OCI-LY7 (cell line): Measurements from ENCODE around the gene FLNB. TPM values are rescaled to one million over a fixed set of nuclear protein-coding genes. Genes with fewer than 3 reads are reported as not detected.

Source experiments
- BruUV-seq: library from RNA; stranded (reverse); fragments of 400-500 nt; replicated peaks from 2 replicates; lab custom pipeline; 2021; lab: Mats Ljungman, UMichigan
- CTCF ChIA-PET: fragments of 300-600 bp; sonication (Branson Sonifier 250); formaldehyde crosslinking; loops from one replicate; lab custom pipeline; 2022; ENCODE audit warnings: antibody characterized with exemption; ENCODE audit not compliant: unreplicated experiment; lab: Charles Lee
- POLR2A ChIA-PET: fragments of 300-600 bp; sonication (Branson Sonifier 250); formaldehyde crosslinking; loops from one replicate; lab custom pipeline; 2022; ENCODE audit warnings: antibody characterized with exemption; lab: Charles Lee
- DNase-seq: peaks from one replicate; pipeline ENCODE4 v3.0.0-alpha.2; 2015; ENCODE audit warnings: low spot score
- H2AFZ ChIP-seq: fragments of 200-600 bp; sonication (generic), shearing (Covaris generic); 2 replicates; pipeline ENCODE4 v1.6.1; 2014; ENCODE audit warnings: mild to moderate bottlenecking, antibody characterized with exemption, low read length, moderate library complexity
- H3K27ac ChIP-seq: fragments of 200-600 bp; sonication (generic); 2 replicates; pipeline ENCODE4 v1.5.1; 2014; ENCODE audit warnings: mixed run types, low read depth, mild to moderate bottlenecking, moderate library complexity, low read length, inconsistent platforms; ENCODE audit not compliant: poor library complexity, severe bottlenecking
- H3K36me3 ChIP-seq: fragments of 200-600 bp; sonication (generic); 2 replicates; pipeline ENCODE4 v1.6.1; 2014; ENCODE audit warnings: mild to moderate bottlenecking, antibody characterized with exemption, low read length, moderate library complexity, mixed read lengths; ENCODE audit not compliant: insufficient read depth
- H3K4me1 ChIP-seq: fragments of 200-600 bp; sonication (generic); 2 replicates; pipeline ENCODE4 v1.5.1; 2014; ENCODE audit warnings: mild to moderate bottlenecking, low read length; ENCODE audit not compliant: insufficient read depth, poor library complexity, severe bottlenecking
- H3K4me2 ChIP-seq: fragments of 200-600 bp; sonication (generic); 2 replicates; pipeline ENCODE4 v1.6.1; 2014; ENCODE audit warnings: mild to moderate bottlenecking, low read length
- H3K4me3 ChIP-seq: fragments of 200-600 bp; sonication (generic); 2 replicates; pipeline ENCODE4 v1.5.1; 2014; ENCODE audit warnings: mild to moderate bottlenecking, low read depth, low read length; ENCODE audit not compliant: poor library complexity, severe bottlenecking
- H3K79me2 ChIP-seq: fragments of 200-600 bp; sonication (generic); 2 replicates; pipeline ENCODE4 v1.6.1; 2016; ENCODE audit warnings: low read depth, mild to moderate bottlenecking, low read length, moderate library complexity, mixed read lengths; ENCODE audit not compliant: insufficient read depth
- H3K9me2 ChIP-seq: fragments of 200-600 bp; sonication (generic); 2 replicates; pipeline ENCODE4 v1.6.1; 2016; ENCODE audit warnings: mild to moderate bottlenecking, low read length, mixed read lengths; ENCODE audit not compliant: insufficient read depth
- H3K9me3 ChIP-seq: fragments of 200-600 bp; sonication (generic); 2 replicates; pipeline ENCODE4 v1.6.1; 2014; ENCODE audit warnings: mild to moderate bottlenecking, mixed run types, low read length, mixed read lengths
- H4K20me1 ChIP-seq: fragments of 200-600 bp; sonication (generic); 2 replicates; pipeline ENCODE4 v1.6.1; 2014; ENCODE audit warnings: mild to moderate bottlenecking, antibody characterized with exemption, low read length, moderate library complexity, mixed read lengths; ENCODE audit not compliant: insufficient read depth
- EZH2phosphoT487 ChIP-seq: fragments of 200-600 bp; sonication (generic); IDR thresholded peaks from 2 replicates; pipeline ENCODE4 v1.6.1; 2018; ENCODE audit warnings: low read depth, borderline replicate concordance, mild to moderate bottlenecking, mixed run types, antibody characterized with exemption, low read length, moderate library complexity, mixed read lengths
- intact Hi-C: fragments of 100-400 bp; cut with micrococcal nuclease; formaldehyde crosslinking; loops from one replicate; pipeline ENCODE4 v1.10.0; 2022; ENCODE audit not compliant: unreplicated experiment
- total RNA-seq, 2 experiments: library from RNA; depleted of rRNA in 1 of 2; stranded (reverse); fragments of >200 nt in 1 of 2; shearing (Covaris generic) in 1 of 2; gene quantifications; 2 replicates each; pipeline ENCODE4 v1.2.3, GENCODE V29; 2014 to 2022
- TF ChIP-seq, protein P1 (sequence below): fragments of 200-600 bp; sonication (generic); conservative IDR thresholded peaks from 2 replicates; pipeline ENCODE4 v1.5.1; 2014; ENCODE audit warnings: mild to moderate bottlenecking, antibody characterized with exemption, low read length, moderate library complexity, mixed read lengths

FLNB gene
- total RNA-seq, 2 experiments from 2014 or later, result 29.9 to 39.1 TPM

- ChIA-PET POLR2A (interaction anchor here (0.5 kb wide), 1 partner anchor 900 kb away, joined by 3 read pairs; no protein-coding TSS in a partner anchor), CTCF (no interaction called here)
- no TSS peak for BruUV-seq
Measured at GRCh38 chr3:58129041-58129770, 121.0 kb downstream of the FLNB start.

DNA sequence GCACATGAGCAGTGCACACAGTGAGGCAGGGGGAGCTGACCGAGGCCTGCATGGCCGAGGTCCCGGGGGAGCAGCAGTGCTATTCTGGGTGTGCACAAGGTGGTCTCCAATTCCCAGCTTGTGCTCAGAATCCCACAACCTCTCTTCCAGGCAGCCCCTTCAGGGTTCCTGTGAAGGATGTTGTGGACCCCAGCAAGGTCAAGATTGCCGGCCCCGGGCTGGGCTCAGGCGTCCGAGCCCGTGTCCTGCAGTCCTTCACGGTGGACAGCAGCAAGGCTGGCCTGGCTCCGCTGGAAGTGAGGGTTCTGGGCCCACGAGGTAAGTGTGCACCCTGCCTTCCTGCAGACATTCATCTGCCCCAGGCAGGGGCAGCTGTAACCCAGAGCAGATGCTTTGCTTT lies 122.4 kb downstream of the FLNB start:
- no peaks in the 10 kb centered on the region for H3K9me3 ChIP-seq
- no peak overlapping the region for H2AFZ ChIP-seq
- H3K79me2 ChIP-seq, result no peaks in the 10 kb centered on the region
- no peak for DNase-seq
- H3K4me3 ChIP-seq, result no peak overlapping the region
- no peaks in the 10 kb centered on the region for H3K4me1 ChIP-seq
- TF ChIP-seq, protein P1, sequence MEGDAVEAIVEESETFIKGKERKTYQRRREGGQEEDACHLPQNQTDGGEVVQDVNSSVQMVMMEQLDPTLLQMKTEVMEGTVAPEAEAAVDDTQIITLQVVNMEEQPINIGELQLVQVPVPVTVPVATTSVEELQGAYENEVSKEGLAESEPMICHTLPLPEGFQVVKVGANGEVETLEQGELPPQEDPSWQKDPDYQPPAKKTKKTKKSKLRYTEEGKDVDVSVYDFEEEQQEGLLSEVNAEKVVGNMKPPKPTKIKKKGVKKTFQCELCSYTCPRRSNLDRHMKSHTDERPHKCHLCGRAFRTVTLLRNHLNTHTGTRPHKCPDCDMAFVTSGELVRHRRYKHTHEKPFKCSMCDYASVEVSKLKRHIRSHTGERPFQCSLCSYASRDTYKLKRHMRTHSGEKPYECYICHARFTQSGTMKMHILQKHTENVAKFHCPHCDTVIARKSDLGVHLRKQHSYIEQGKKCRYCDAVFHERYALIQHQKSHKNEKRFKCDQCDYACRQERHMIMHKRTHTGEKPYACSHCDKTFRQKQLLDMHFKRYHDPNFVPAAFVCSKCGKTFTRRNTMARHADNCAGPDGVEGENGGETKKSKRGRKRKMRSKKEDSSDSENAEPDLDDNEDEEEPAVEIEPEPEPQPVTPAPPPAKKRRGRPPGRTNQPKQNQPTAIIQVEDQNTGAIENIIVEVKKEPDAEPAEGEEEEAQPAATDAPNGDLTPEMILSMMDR, result no peak
- no peak for TF ChIP-seq EZH2phosphoT487
- no TSS peak for BruUV-seq
- H3K4me2 ChIP-seq, result no peak overlapping the region
- H3K27ac ChIP-seq, result no peak overlapping the region
- no peaks in the 10 kb centered on the region for H4K20me1 ChIP-seq
- ChIA-PET POLR2A (no interaction called here), CTCF (no interaction called here)
- intact Hi-C loops, result no loop called here
- H3K9me2 ChIP-seq, result no peaks in the 10 kb centered on the region
- H3K36me3 ChIP-seq, result peaks cover 45% of the 10 kb centered on the region

More at GRCh38 chr3:58129041-58129770, 121.0 kb downstream of the FLNB start:
- no peaks in the 10 kb centered on the region for H3K9me2 ChIP-seq
- H3K36me3 ChIP-seq, result peaks cover 36% of the 10 kb centered on the region
- H3K4me1 ChIP-seq, result no peaks in the 10 kb centered on the region
- no peak overlapping the region for H3K4me3 ChIP-seq
- H3K4me2 ChIP-seq, result no peak overlapping the region
- no peak overlapping the region for H3K27ac ChIP-seq
- H4K20me1 ChIP-seq, result no peaks in the 10 kb centered on the region
- no peak overlapping the region for H2AFZ ChIP-seq
- no peaks in the 10 kb centered on the region for H3K9me3 ChIP-seq
- TF ChIP-seq, protein P1, result no peak
- TF ChIP-seq EZH2phosphoT487, result no peak
- DNase-seq, result no peak
- no peaks in the 10 kb centered on the region for H3K79me2 ChIP-seq
- intact Hi-C loops, result no loop called here
